ENCODE results near the gene TECPR2.
A peak's percentile ranks its signal among the peaks of the same experiment; 100 is the strongest.

The TECPR2 gene

DNA sequence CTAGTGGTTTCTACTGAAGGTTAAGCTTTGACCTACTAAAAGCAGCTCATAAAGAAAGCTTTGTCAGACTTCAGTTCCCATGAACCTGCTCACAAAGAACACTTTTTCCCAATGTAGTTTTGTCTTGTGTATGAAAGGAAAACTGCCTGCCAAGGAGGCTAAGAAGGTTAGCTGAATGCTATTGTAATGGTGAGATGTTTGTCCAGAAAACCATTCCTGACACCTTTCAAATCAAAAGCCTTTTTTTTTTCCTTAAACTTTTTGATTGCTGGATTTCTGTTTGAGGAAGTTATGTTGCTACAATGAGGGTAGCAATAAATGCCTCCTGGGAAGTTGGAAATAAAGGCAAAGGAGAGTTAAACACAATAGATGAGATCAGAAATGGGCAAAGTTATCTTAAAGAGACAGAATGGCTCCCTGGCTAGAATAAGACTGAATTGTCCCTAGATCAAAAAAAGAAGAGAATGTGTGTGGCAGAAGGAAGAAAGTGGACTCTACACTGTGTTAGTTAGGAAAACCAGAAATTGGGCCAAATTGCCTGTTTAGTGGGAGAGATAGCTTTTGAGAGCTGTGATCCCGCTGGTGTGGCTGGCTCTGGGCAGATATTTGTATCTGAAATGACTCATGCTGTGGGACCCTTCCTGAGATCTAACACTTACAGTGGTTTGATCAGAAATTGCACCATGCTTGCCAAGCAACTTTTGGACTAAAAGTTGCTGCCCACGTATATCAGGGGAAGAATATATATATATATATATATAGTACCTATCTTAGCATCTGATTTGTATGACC is 27.5 kb downstream of the TECPR2 start:
- peak overlapping the region; percentile 45; the same call in 1 of the 2 replicates for H3K27ac ChIP-seq (replicated peaks)
- TF ChIP-seq SPI1 (IDR thresholded peaks at IDR 0.05; ENCODE audit: borderline replicate concordance, low read depth): no peak
- TF ChIP-seq, protein P1, sequence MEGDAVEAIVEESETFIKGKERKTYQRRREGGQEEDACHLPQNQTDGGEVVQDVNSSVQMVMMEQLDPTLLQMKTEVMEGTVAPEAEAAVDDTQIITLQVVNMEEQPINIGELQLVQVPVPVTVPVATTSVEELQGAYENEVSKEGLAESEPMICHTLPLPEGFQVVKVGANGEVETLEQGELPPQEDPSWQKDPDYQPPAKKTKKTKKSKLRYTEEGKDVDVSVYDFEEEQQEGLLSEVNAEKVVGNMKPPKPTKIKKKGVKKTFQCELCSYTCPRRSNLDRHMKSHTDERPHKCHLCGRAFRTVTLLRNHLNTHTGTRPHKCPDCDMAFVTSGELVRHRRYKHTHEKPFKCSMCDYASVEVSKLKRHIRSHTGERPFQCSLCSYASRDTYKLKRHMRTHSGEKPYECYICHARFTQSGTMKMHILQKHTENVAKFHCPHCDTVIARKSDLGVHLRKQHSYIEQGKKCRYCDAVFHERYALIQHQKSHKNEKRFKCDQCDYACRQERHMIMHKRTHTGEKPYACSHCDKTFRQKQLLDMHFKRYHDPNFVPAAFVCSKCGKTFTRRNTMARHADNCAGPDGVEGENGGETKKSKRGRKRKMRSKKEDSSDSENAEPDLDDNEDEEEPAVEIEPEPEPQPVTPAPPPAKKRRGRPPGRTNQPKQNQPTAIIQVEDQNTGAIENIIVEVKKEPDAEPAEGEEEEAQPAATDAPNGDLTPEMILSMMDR (IDR thresholded peaks at IDR 0.05; ENCODE audit: insufficient read depth, low read length): no peak
- TF ChIP-seq GABPA (IDR thresholded peaks at IDR 0.05; ENCODE audit: low read depth): no peak
- TF ChIP-seq, protein P2, sequence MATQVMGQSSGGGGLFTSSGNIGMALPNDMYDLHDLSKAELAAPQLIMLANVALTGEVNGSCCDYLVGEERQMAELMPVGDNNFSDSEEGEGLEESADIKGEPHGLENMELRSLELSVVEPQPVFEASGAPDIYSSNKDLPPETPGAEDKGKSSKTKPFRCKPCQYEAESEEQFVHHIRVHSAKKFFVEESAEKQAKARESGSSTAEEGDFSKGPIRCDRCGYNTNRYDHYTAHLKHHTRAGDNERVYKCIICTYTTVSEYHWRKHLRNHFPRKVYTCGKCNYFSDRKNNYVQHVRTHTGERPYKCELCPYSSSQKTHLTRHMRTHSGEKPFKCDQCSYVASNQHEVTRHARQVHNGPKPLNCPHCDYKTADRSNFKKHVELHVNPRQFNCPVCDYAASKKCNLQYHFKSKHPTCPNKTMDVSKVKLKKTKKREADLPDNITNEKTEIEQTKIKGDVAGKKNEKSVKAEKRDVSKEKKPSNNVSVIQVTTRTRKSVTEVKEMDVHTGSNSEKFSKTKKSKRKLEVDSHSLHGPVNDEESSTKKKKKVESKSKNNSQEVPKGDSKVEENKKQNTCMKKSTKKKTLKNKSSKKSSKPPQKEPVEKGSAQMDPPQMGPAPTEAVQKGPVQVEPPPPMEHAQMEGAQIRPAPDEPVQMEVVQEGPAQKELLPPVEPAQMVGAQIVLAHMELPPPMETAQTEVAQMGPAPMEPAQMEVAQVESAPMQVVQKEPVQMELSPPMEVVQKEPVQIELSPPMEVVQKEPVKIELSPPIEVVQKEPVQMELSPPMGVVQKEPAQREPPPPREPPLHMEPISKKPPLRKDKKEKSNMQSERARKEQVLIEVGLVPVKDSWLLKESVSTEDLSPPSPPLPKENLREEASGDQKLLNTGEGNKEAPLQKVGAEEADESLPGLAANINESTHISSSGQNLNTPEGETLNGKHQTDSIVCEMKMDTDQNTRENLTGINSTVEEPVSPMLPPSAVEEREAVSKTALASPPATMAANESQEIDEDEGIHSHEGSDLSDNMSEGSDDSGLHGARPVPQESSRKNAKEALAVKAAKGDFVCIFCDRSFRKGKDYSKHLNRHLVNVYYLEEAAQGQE (IDR thresholded peaks at IDR 0.05; ENCODE audit: insufficient replicate concordance, low read depth): no peak
- no peaks in the 10 kb centered on the region for H3K27me3 ChIP-seq (ENCODE audit: insufficient read depth, poor library complexity, severe bottlenecking)
- no peak for DNase-seq (ENCODE audit: low read depth in 1 of 2, low spot score in 1 of 2)
- H3K4me3 ChIP-seq (replicated peaks; ENCODE audit: insufficient read depth, low read length): no peak overlapping the region

DNA sequence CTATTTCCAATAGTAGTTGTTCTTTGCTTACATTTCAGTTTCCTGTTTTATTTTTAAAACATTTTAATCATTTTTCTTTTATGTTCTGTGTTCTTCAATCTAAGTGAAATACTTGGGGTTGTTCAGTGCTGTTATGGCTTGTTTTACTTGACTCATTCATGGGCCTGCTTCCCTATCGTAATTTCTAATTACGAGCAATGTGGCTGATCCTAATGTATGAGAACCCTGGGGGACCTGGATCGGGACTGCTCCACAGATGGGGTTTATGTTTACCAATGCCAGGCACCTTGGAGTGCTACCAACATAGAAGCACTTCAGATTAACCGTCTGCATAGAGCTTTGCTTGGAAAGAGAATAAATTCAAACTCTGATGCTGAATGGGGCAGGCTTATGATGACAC is 29.8 kb downstream of the TECPR2 start:
- H3K4me3 ChIP-seq (replicated peaks; ENCODE audit: insufficient read depth, low read length): no peak overlapping the region
- no peaks in the 10 kb centered on the region for H3K27me3 ChIP-seq (ENCODE audit: insufficient read depth, poor library complexity, severe bottlenecking)
- DNase-seq (ENCODE audit: low read depth in 1 of 2, low spot score in 1 of 2): no peak
- H3K27ac ChIP-seq (replicated peaks): no peak overlapping the region
- TF ChIP-seq, protein P1 (IDR thresholded peaks at IDR 0.05; ENCODE audit: insufficient read depth, low read length): no peak
- TF ChIP-seq GABPA (IDR thresholded peaks at IDR 0.05; ENCODE audit: low read depth) (no peak), SPI1 (IDR thresholded peaks at IDR 0.05; ENCODE audit: borderline replicate concordance, low read depth) (no peak), POLR2AphosphoS5 (IDR thresholded peaks at IDR 0.05; ENCODE audit: low read depth) (no peak)
- TF ChIP-seq, protein P2 (IDR thresholded peaks at IDR 0.05; ENCODE audit: insufficient replicate concordance, low read depth): no peak

DNA sequence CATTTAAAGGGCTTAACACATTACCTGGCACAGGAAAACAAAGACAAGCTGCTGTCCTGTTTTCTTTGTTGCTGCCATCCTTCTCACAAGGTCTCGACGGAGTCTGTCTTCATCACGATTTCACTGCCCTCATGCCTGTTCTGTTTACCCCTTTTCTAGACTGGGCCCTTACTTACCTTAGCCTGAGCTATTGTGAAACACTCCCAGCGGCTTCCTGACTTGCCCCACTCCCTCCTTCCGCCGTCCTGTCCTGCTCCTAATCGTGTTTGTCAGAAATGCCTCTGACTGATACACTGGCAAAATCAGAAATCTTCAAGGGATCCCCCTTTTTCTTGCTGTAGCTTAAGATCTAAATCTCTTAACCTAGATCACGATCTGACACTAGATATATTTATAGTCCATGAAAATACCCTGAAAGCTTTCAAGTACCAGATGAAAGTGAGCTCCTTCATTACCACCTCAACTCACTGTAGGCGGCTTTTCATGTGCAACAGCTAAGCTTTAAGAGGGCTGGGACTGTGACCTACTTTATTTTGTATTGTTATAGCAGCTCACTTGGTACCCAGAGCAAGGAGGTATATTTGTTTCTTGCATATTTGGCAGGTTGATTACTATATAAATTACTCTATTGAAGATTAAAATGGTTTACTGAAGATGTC is 32.1 kb downstream of the TECPR2 start:
- Histone ChIP-seq H3K4me3 (replicated peaks; ENCODE audit: insufficient read depth, low read length) (no peak overlapping the region), H3K27me3 (ENCODE audit: insufficient read depth, poor library complexity, severe bottlenecking) (no peaks in the 10 kb centered on the region), H3K27ac (replicated peaks) (peak overlapping the region; percentile 74)
- peak; percentile 68 to 89 for DNase-seq (ENCODE audit: low read depth in 1 of 2, low spot score in 1 of 2)
- TF ChIP-seq, protein P2 (IDR thresholded peaks at IDR 0.05; ENCODE audit: insufficient replicate concordance, low read depth): peak; percentile 31
- no peak for TF ChIP-seq SPI1 (IDR thresholded peaks at IDR 0.05; ENCODE audit: borderline replicate concordance, low read depth)
- TF ChIP-seq POLR2AphosphoS5 (IDR thresholded peaks at IDR 0.05; ENCODE audit: low read depth): peak; percentile 52; the same call in 1 of the 2 replicates
- TF ChIP-seq, protein P1 (IDR thresholded peaks at IDR 0.05; ENCODE audit: insufficient read depth, low read length): no peak
- TF ChIP-seq GABPA (IDR thresholded peaks at IDR 0.05; ENCODE audit: low read depth): no peak
